ENCODE results near the gene LCLAT1.

LCLAT1 gene

GRCh38 chr2:30425326-30425725, 21.7 kb upstream of the LCLAT1 start:
- no peak overlapping the region for H3K27ac ChIP-seq
- TF ChIP-seq ZFX (IDR thresholded peaks at IDR 0.05) (no peak), CTCF (conservative IDR thresholded peaks at IDR 0.05) (no peak)

GRCh38 chr2:30427606-30428347, 19.3 kb upstream of the LCLAT1 start:
- TF ChIP-seq ZFX (IDR thresholded peaks at IDR 0.05) (no peak), CTCF (conservative IDR thresholded peaks at IDR 0.05) (no peak)
- H3K27ac ChIP-seq: no peak overlapping the region

GRCh38 chr2:30428348-30428662, 18.7 kb upstream of the LCLAT1 start:
- H3K27ac ChIP-seq: no peak overlapping the region
- TF ChIP-seq ZFX (IDR thresholded peaks at IDR 0.05): no peak
- no peak for TF ChIP-seq CTCF (conservative IDR thresholded peaks at IDR 0.05)

GRCh38 chr2:30428827-30429461, 18.1 kb upstream of the LCLAT1 start:
- no peak for TF ChIP-seq ZFX (IDR thresholded peaks at IDR 0.05)
- TF ChIP-seq CTCF (conservative IDR thresholded peaks at IDR 0.05): no peak
- H3K27ac ChIP-seq: no peak overlapping the region

- TF ChIP-seq CTCF (conservative IDR thresholded peaks at IDR 0.05) (no peak), ZFX (IDR thresholded peaks at IDR 0.05) (no peak)
These were observed 13.3 kb upstream of the LCLAT1 start for GRCh38 chr2:30433541-30434299.

GRCh38 chr2:30434708-30435107, 12.3 kb upstream of the LCLAT1 start:
- no peak overlapping the region for H3K27ac ChIP-seq
- no peak for TF ChIP-seq CTCF (conservative IDR thresholded peaks at IDR 0.05)
- TF ChIP-seq ZFX (IDR thresholded peaks at IDR 0.05): no peak

More at GRCh38 chr2:30433541-30434299, 13.3 kb upstream of the LCLAT1 start:
- H3K27ac ChIP-seq: no peak overlapping the region

GRCh38 chr2:30436859-30437435, 10.1 kb upstream of the LCLAT1 start:
- TF ChIP-seq CTCF (conservative IDR thresholded peaks at IDR 0.05) (no peak), ZFX (IDR thresholded peaks at IDR 0.05) (no peak)
- no peak overlapping the region for H3K27ac ChIP-seq
